Stimulated activated CD8-positive, alpha-beta memory T cell treated with anti-CD3 and anti-CD28 coated beads, Interleukin-2, amount 100 ng/mL, for 48 hours (primary cell): ENCODE measurements around the gene WFS1.

Source experiments
- DNase-seq, 2 donors: peaks; one replicate each; pipeline ENCODE4 v3.0.0-alpha.2; 2020; ENCODE audit warnings: low read depth in 2 of 2

The WFS1 gene

DNA sequence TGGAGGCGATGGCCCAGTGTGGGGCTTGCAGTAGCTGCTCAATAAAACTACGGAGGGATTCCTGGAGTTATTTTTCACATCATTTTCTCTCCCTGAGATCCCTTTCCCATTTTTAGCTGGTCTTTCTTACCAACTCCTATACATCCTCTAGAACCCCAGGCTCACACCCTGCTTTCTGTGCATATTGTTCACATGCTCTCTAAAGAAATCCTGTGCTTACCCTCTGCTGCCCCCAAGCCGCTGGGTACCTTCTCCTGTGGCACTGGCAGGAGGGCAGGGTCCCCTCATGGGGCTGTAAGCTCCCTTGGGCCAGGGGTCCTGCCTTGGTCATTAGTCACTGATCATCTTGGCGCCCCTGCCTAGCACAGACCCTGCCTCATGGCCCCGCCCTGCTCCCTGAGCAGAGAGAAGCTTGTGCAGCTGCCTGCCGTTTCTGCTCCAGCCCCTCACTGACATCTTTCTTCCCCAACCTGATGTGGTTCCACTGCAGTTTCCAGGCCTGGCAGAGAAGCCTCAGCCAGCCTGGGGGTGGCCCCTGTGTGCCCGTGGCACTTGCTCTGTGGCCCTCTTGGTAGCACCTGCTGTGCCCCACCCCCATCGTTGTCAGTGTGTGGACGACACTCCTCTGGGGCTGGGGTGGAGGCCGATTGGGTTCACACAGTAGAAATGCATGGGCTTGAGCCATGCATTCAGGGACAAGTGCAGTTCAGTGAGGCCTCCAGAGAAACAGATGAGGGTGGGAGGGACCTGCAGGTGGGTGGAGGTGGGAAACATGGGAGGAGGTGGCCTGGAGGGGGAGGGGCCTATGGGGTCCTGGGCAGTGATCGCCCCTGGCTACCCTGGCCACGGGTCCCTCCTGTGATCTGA lies 69.5 kb downstream of the WFS1 start:
- DNase-seq = no peak

DNA sequence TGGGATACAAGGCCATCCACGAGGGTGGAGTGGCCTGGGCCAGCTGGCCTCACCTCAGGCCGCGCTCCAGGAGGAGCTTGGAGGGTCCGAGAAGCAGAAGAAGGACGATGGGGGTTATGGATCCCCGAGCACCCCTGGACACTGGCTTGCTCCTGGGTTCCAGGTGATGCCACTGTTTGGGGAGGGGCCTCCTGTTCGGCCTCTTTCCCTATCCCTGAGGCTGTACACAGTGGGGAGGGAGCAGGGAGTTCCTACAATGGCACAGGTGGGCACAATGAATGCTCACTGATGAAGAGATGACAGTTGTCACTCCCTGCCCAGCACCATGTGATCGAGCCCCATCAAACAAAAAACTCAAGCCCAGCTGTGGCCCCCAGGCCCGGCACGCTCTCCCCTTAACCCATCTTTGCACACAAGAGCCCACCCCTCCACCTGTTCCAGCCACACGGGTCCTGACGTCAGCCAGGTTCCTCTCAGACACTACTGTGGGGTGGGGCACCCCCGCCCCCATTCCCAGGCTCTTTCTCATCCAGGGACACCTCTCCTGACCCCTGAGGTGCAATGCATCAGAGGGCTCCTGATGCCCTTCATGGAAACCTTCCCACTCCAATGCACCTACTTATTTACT lies 70.3 kb downstream of the WFS1 start:
- no peak for DNase-seq

DNA sequence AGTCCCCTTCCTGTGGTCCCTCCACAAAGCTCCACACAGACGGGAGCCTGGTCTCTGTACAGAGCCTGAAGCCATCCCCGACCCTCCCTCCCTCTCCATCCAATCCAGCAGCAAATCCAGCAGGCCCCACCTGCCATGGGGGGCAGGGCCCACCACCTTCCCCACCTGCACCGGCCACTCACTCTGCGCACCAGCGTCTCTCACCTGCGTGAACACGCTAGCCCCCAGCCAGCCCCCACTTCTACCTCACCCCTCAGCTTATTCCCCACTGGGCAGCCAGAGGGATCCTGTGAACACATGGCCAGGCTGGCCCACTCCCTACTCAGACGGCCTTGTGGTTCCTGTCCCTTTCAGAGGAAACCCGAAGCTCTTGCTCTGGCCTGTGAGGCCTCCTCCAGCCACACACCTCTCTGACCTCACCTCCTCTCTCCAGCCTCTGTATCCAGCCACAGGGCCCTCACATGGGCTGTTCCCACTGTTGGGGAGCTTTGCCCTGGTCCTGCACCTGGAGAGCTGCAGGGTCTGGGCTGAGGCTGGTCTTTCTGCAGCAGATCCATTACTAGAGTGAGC lies 70.9 kb downstream of the WFS1 start:
- DNase-seq = no peak

DNA sequence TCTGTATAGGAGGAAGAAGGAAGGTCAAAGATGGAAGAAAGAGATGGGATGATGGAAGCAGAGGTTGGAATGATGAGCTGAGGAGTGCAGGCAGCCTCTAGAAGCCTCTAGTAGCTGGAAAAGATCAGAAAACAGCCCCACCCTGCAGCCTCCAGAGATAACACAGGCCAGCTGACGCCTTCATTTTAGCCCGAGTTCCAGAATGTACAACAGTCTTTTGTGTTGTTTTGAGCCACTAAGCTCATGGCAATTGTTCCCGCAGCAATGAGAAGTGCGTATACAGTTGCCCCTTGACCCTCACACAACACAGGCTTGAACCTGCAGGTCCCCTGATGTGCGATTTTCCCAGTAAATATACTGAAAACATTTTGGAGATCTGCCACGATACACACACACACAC lies 72.0 kb downstream of the WFS1 start:
- no peak for DNase-seq

DNA sequence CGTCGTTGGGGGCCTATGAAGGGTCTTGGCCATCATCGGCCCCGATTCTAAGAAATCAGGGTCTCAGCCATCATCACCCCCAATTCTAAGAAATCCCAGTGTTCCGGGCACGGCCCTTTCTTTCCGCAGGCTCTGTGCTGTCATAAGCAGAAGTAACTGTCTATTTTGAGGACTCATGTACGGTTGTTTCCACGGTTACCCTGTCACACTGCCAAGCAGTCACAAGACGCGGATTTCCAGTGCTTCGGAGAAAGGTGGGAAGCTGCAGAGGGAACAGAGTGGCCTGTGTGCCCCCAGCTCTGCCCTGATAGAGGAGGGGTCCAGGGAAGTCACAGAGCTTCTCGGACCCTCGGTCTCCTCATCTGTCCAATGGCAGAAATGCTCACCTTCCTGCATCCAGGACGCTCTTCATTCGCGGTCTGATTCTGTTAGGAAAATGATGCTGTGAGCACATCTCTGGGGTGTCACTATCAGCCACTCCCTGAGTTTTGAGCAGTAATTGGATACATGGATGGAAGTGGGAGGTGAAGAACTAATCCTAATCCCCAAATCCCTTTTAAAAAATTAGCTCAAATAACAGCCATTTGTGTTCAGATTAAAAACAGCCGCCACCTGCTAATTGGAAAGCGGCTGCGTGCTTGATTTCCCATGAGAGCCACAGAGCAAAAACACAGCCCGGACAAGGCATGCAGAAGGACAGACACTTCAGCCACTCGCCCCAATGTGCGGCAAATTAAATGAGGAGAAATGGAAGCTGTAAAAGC lies 73.1 kb downstream of the WFS1 start:
- no peak for DNase-seq

DNA sequence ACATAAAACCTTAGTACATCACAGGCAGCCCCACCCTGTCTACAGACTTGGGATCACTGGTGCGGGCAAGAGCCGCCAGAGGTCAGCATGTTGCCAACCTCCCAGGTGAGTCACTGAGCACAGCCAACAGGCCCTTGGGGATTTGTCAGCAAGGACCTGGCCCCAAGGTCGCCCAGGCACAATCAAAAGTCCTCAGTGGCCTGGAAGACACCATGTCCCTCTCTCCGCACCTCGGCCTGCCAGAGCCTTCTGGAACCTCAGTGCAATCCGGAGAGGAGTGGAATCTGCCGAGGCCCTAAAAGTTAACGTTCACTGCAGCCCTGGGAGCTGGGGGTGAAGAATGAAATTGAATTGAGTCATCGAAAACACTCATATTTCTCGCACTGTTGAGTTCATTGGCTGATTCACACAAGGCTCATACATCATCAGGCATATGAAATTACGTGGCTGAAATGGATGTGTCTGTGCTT lies 74.3 kb downstream of the WFS1 start:
- no peak for DNase-seq

DNA sequence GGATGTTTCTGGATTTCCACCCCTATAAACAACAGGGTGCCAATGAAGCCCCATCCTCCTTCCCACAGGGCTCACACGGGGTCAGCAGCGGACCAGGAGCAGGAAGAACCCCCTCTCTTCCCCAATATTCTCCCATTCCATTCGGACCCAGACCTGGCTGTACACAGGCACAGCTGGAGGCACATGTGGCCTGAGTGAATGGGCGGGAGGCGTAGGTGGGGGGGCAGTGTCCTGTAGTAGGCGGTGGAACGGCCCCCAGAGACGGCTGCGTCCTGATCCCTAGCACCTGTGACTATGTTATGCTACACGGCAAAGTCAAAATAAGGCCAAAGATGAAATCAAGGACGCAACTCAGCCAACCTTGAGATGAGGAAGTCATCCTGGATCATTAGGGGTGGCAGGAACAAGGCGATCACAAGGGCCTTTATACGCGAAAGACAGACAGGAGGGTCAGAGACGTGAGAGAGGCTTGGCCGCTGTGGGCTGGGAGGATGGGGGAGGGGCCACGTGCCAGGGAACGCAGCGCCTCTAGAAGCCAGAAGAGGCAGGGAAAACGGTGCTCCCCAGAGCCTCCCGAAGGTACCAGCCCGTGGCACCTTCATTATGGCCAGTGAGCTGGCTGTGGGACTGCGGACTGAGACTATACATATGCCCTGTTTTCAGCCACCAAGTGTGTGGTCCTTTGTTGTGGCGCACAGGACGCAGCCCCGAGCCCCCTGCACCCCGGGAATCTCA lies 75.6 kb downstream of the WFS1 start:
- no peak for DNase-seq

DNA sequence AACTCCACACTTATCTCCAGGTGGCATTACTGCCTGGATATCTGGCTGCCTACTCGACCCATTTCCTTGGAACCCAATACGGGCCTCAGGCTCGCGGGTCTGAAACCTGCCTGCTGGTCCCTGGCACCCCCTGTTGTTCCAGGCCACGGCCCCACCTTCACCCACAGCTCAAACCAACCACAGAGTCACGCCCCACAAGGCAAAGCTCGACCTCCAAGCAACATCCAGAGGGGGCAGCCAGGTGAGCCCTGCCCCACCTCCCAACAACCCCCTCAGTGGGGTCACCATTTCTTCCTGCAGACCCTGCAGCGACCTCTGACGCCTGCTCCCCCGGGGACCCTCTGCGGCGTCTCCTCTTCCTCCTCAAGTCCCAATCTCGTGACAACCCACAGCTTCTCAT lies 76.2 kb downstream of the WFS1 start:
- DNase-seq = no peak

DNA sequence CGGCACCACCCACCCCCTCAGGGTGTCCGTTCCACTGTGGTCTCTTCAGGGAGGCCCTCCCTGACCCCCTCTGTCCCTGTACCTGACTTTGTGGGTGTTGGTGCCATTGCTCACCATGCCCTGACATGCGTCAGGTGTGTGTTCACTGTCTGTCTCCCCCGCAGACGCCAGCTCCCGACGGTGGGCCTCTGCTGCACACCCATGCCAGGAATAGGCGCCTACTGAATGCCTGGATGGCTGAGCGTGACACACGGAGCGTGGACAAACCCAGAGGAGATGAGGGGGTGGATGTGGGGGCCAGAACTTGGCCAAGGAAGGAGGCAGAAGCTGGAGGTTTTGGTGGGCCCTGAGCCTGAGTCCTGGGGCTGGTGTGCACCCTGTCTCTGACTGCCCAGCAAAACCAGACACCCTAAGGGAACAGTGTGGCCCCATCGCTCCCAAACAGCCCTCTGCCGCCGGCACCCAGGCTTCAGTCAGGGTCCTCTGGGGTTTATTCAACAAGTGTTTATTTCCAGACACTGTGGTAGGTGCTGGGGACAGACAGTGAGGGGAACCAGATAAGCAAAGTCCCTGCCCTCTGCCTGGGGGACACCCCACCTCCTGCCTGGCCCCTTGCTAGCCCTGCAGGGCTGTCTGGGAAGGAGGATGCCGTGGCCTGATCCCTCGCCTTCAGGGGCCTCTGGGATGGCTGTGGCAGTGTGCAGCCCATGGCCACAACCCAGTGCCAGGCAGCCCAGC lies 76.9 kb downstream of the WFS1 start:
- no peak for DNase-seq

DNA sequence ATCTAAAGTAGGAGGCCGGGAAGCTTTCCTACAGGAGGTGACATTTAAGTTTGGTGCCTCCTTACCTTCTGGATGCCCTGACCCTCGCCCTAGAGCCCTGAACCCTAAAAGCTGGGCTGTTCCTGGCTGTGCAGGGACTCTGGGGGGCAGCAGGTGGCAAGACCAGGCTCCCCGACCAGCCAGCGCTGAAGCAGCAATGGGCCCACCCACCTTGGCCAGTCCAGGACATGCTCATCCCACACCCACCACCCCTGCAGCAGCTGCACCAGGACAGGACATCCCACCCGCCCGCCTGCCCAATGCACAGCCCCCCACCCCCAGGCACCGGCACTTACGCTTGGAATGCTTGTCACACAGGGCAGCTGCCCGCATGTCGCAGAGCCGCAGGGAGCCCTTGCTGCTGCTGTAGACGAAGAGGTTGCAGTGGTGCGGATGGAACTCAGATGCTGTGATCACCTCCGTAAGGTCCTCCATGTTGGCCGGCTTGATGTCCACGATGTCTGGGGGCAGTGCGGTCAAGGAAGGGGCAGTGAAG lies 77.9 kb downstream of the WFS1 start:
- no peak for DNase-seq

DNA sequence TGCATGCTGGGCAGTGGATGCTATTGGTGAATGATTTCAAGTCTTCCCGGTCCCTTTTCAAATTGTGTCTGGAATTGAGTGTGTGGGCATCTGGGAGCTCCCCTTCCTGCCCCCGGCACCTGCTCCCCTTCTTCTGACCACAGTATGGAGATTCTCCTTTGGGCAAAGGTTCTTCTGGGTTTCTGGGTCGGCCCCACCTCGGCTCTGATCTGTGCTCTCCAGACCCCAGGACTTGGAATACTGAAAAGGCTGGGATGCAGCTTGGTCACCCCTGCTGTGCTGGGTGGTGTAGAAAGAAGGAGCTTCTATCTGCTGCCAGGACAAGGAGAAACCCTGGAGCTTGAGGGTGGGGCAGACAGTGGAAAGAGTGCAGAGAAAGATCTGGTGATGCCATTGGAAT lies 78.8 kb downstream of the WFS1 start:
- no peak for DNase-seq

DNA sequence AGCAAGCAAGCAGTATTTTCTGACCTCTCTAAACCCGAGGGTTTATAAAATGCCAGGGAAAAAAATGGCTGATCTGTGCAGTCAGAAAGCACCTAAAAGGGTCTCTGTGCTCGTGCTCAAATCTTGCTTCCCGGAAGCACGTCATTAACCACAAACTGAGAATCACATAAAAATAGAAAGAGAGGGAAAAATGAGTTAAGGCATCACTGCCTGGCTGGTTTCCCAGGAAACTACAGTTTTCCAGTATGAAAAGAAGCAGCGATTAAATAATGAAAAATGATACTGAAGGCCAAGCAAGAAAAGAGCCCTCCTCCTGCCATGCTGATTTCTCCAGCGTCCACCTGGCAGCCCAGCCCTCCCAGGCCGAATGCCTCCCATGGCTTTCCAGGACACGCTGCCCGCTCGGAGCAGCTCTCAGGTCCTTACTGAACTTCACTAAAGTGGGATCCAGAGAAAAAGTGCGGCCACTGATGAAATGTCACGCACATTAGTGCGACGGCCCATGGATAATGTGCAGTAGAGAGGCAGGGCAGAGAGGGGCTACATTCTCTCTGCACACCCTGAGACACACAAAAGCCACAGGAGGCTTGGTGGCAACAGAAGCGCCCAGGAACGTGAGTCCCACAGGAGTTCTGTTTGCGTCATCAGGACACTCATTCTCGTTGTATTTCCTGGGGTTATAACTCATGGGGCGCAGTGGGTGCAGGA lies 80.4 kb downstream of the WFS1 start:
- no peak for DNase-seq

DNA sequence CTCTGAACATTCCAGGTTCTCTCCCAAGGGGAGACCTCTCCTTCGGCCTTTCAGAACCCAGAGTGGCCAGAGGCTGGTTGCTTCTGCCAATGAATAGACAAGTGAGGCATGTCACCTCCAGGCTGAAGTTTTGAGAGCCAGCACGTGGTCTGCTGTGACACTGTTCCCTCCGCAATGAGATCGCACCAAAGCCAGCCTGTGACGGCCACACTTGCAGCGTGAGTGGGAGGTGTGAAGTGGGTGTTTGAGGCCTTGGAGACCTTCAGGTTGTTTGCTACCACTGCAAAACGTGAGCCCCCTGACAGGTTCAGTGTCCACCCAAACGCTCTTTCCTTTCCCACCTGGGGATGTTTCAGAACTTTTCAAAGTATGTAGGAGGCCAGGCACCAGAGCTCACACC lies 81.0 kb downstream of the WFS1 start:
- DNase-seq = no peak

DNA sequence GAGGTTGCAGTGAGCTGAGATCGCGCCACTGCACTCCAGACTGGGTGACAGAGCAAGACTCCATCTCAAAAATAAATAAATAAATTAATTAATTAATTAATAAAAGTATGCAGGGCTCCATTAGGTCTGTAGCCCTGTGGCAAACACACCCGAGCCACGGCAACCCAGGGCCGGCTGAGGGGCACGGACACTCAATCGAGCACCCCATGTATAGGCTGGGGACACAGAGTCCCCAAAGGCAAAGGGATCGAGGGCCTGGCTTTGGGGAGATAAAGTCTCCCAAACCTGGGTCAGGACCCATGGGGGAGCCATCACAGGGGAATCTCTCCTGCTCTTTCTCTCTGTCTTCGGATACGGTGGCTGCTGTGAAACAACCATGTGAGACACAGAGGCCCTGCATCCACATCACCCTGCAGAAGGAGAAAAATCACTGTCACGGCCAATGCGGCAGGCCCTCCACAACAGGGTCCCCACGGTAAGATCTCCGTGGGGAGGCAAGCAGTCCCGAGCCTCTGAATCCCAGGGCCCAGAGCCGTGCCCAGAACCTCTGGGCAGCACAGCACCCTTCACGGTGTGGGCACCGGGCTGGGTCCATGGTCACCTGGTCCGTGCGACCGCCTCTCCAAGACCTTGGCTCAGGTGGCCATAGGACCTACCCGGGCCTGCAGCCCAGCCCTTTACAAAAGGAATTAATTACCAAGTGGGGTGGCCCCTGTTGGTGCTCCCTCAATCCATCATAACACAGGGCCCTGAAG lies 81.8 kb downstream of the WFS1 start:
- DNase-seq = no peak

DNA sequence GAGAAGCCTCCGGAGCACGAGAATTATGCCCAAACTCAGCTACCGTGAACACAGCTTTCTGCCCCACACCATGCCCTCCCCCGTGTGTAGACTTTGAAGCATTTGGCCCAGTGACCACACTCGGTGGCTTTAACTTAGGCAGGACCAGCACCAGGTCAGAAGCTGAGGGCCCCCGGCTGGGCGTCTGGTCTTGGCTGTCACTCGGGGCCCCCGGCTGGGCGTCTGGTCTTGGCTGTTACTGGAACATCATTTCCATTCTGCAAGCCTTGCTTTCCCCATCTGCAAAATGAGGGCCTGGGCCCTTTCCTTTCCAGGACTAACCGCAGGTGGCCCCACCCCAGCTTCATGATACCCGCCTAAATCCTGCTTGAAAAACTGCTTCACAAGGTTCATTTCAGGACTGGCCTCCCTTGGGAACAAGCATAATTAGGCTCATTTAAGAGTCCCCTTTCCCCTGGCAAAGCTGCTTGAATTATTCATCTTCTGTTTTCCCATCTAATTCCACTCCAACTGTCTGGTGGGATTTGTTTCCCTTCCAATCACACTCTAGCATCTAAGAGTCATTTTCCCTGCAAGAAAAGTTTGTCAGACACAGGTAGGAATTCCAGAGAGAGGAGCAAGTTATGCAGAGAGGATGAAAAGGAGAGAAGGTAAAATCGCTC lies 82.5 kb downstream of the WFS1 start:
- no peak for DNase-seq
